Purkinje cell (primary cell): ENCODE data around the gene ST8SIA2. TPM values are rescaled to one million over a fixed set of nuclear protein-coding genes. Genes with fewer than 3 reads are reported as not detected.

Experiments used
- polyA plus RNA-seq: library from polyadenylated mRNA; unstranded; fragments of >200 nt; fragmentation: Nextera tagmentation; gene quantifications from 2 replicates; pipeline ENCODE4 v1.2.1, GENCODE V29; 2014

ST8SIA2 gene, protein sequence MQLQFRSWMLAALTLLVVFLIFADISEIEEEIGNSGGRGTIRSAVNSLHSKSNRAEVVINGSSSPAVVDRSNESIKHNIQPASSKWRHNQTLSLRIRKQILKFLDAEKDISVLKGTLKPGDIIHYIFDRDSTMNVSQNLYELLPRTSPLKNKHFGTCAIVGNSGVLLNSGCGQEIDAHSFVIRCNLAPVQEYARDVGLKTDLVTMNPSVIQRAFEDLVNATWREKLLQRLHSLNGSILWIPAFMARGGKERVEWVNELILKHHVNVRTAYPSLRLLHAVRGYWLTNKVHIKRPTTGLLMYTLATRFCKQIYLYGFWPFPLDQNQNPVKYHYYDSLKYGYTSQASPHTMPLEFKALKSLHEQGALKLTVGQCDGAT
- polyA plus RNA-seq: 3.9 and 12.1 TPM in 2 replicates

GRCh38 chr15:92393071-92393979, at the start of gene ST8SIA2:
Gene ST8SIA2 (plus strand): TSS chr15:92393881. CDS start chr15:92394065, 184 bp downstream.

